HepG2 (cell line): ENCODE measurements around the gene TRIM27. TPM values are rescaled to one million over a fixed set of nuclear protein-coding genes. Genes with fewer than 3 reads are reported as not detected.

ENCODE experiments used
- MXI1 ChIP-seq: IDR thresholded peaks from 3 replicates; pipeline ENCODE4 v1.6.1; 2012; ENCODE audit warnings: low read depth, low read length, inconsistent platforms, borderline replicate concordance
- RARA ChIP-seq: IDR thresholded peaks from 2 replicates; pipeline ENCODE4 v1.6.1; 2016; ENCODE audit warnings: missing genetic modification reagents, missing compliant biosample characterization
- SUZ12 ChIP-seq: fragments of 150-350 bp; IDR thresholded peaks from 2 replicates; pipeline ENCODE4 v1.6.1; 2014; ENCODE audit warnings: low read depth, low read length
- TAF1 ChIP-seq: sonication (generic); formaldehyde crosslinking; IDR thresholded peaks from 2 replicates; pipeline ENCODE4 v1.4.0; 2020; ENCODE audit warnings: missing genetic modification reagents
- U2AF2 ChIP-seq: fragments of 200-400 bp; formaldehyde crosslinking; IDR thresholded peaks from 2 replicates; pipeline ENCODE4 v1.6.1; 2017; ENCODE audit warnings: low read depth, mild to moderate bottlenecking, low read length
- ZNF878 ChIP-seq: sonication (generic); formaldehyde crosslinking; IDR thresholded peaks from 2 replicates; pipeline ENCODE4 v1.8.1; 2023; ENCODE audit warnings: mild to moderate bottlenecking, missing genetic modification reagents, moderate library complexity
- ZNF879 ChIP-seq: sonication (generic); formaldehyde crosslinking; IDR thresholded peaks from 2 replicates; pipeline ENCODE4 v1.8.1; 2023; ENCODE audit warnings: missing genetic modification reagents
- polyA plus RNA-seq, 8 experiments: library from polyadenylated mRNA; depleted of rRNA in 3 of 8; stranded (reverse) in 7 of 8; unstranded in 1 of 8; fragments of >200 nt; fragmentation: Illumina TruSeq in 4 of 8; extraction: Trizol in 4 of 8; gene quantifications; 2 replicates each; pipeline versions ENCODE4 v1.2.1 to v1.2.3, GENCODE V29; 2011 to 2016; ENCODE audit warnings: low read depth in 4 of 8, missing spikeins in 1 of 8, mixed read lengths in 1 of 8; ENCODE audit not compliant: insufficient read depth in 1 of 8
- total RNA-seq, 5 experiments: library from RNA; depleted of rRNA; stranded (reverse); fragments of >200 nt; fragmentation: Illumina TruSeq; extraction: Trizol; gene quantifications; 2 replicates each; pipeline ENCODE4 v1.2.3, GENCODE V29; 2016; ENCODE audit warnings: low read depth in 1 of 5
- TF ChIP-seq, protein P1 (sequence below): sonication (generic); formaldehyde crosslinking; IDR thresholded peaks from 2 replicates; pipeline ENCODE4 v1.9.0; 2021; ENCODE audit warnings: mild to moderate bottlenecking, missing genetic modification reagents
- TF ChIP-seq, protein P2 (sequence below): sonication (generic); formaldehyde crosslinking; IDR thresholded peaks from 2 replicates; pipeline ENCODE4 v1.5.0; 2020; ENCODE audit warnings: mild to moderate bottlenecking, low read depth, missing genetic modification reagents, borderline replicate concordance
- TF ChIP-seq, protein P3 (sequence below): sonication (generic); formaldehyde crosslinking; IDR thresholded peaks from 2 replicates; pipeline ENCODE4 v1.8.0; 2022; ENCODE audit warnings: missing genetic modification reagents, mild to moderate bottlenecking, moderate library complexity, borderline replicate concordance
- TF ChIP-seq, protein P4 (sequence below): sonication (generic); formaldehyde crosslinking; conservative IDR thresholded peaks from 2 replicates; pipeline ENCODE4 v1.8.0; 2022; ENCODE audit warnings: low read depth, missing genetic modification reagents
- TF ChIP-seq, protein P5 (sequence below): sonication (generic); formaldehyde crosslinking; IDR thresholded peaks from 2 replicates; pipeline ENCODE4 v1.4.0; 2020; ENCODE audit warnings: missing genetic modification reagents
- TF ChIP-seq, protein P6 (sequence below): sonication (generic); formaldehyde crosslinking; IDR thresholded peaks from 2 replicates; pipeline ENCODE4 v1.5.0; 2020; ENCODE audit warnings: missing genetic modification reagents

Gene TRIM27
- total and polyA plus RNA-seq, 2 of the 13 experiments (the other 11 are each of a cell fraction or from before 2014, with no cell fraction given): 88.6 to 112 TPM

DNA sequence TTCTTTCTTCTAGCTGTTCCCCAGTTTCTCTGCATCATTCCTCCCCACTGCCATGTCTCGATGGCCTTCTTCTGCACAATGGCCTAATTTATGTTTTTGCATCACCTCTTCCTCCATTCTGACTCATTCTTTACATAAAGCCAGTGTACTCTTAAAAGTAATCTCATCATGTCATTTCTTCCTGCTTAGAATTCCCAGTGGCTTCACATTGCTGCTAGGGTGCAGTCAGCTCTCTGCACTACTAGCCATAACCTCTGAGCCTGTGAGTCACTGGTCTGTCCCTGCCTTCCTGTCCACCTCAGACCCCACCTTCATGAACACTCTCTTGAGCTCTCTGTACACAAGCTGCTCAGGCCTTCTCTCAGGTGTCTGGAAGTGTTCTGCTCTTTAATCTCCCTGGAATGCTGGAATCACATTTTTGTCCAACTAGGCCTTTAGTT, 24.1 kb upstream of the TRIM27 start (continued):
- TF ChIP-seq, protein P1, sequence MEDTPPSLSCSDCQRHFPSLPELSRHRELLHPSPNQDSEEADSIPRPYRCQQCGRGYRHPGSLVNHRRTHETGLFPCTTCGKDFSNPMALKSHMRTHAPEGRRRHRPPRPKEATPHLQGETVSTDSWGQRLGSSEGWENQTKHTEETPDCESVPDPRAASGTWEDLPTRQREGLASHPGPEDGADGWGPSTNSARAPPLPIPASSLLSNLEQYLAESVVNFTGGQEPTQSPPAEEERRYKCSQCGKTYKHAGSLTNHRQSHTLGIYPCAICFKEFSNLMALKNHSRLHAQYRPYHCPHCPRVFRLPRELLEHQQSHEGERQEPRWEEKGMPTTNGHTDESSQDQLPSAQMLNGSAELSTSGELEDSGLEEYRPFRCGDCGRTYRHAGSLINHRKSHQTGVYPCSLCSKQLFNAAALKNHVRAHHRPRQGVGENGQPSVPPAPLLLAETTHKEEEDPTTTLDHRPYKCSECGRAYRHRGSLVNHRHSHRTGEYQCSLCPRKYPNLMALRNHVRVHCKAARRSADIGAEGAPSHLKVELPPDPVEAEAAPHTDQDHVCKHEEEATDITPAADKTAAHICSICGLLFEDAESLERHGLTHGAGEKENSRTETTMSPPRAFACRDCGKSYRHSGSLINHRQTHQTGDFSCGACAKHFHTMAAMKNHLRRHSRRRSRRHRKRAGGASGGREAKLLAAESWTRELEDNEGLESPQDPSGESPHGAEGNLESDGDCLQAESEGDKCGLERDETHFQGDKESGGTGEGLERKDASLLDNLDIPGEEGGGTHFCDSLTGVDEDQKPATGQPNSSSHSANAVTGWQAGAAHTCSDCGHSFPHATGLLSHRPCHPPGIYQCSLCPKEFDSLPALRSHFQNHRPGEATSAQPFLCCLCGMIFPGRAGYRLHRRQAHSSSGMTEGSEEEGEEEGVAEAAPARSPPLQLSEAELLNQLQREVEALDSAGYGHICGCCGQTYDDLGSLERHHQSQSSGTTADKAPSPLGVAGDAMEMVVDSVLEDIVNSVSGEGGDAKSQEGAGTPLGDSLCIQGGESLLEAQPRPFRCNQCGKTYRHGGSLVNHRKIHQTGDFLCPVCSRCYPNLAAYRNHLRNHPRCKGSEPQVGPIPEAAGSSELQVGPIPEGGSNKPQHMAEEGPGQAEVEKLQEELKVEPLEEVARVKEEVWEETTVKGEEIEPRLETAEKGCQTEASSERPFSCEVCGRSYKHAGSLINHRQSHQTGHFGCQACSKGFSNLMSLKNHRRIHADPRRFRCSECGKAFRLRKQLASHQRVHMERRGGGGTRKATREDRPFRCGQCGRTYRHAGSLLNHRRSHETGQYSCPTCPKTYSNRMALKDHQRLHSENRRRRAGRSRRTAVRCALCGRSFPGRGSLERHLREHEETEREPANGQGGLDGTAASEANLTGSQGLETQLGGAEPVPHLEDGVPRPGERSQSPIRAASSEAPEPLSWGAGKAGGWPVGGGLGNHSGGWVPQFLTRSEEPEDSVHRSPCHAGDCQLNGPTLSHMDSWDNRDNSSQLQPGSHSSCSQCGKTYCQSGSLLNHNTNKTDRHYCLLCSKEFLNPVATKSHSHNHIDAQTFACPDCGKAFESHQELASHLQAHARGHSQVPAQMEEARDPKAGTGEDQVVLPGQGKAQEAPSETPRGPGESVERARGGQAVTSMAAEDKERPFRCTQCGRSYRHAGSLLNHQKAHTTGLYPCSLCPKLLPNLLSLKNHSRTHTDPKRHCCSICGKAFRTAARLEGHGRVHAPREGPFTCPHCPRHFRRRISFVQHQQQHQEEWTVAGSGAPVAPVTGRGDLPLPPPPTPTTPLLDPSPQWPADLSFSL: no peak
- TF ChIP-seq ZNF878 (CRISPR knock-in tag) (no peak), TAF1 (CRISPR knock-in tag) (no peak; the same call in 1 of the 2 replicates), ZNF879 (no peak), U2AF2 (no peak), MXI1 (no peak), RARA (CRISPR knock-in tag) (peak; percentile 38; the same call in 1 of the 2 replicates), SUZ12 (no peak)
- TF ChIP-seq, protein P2, sequence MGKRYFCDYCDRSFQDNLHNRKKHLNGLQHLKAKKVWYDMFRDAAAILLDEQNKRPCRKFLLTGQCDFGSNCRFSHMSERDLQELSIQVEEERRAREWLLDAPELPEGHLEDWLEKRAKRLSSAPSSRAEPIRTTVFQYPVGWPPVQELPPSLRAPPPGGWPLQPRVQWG (CRISPR knock-in tag): no peak
- TF ChIP-seq, protein P3, sequence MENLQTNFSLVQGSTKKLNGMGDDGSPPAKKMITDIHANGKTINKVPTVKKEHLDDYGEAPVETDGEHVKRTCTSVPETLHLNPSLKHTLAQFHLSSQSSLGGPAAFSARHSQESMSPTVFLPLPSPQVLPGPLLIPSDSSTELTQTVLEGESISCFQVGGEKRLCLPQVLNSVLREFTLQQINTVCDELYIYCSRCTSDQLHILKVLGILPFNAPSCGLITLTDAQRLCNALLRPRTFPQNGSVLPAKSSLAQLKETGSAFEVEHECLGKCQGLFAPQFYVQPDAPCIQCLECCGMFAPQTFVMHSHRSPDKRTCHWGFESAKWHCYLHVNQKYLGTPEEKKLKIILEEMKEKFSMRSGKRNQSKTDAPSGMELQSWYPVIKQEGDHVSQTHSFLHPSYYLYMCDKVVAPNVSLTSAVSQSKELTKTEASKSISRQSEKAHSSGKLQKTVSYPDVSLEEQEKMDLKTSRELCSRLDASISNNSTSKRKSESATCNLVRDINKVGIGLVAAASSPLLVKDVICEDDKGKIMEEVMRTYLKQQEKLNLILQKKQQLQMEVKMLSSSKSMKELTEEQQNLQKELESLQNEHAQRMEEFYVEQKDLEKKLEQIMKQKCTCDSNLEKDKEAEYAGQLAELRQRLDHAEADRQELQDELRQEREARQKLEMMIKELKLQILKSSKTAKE (CRISPR knock-in tag): peak; percentile 30; the same call in 1 of the 2 replicates
- TF ChIP-seq, protein P4, sequence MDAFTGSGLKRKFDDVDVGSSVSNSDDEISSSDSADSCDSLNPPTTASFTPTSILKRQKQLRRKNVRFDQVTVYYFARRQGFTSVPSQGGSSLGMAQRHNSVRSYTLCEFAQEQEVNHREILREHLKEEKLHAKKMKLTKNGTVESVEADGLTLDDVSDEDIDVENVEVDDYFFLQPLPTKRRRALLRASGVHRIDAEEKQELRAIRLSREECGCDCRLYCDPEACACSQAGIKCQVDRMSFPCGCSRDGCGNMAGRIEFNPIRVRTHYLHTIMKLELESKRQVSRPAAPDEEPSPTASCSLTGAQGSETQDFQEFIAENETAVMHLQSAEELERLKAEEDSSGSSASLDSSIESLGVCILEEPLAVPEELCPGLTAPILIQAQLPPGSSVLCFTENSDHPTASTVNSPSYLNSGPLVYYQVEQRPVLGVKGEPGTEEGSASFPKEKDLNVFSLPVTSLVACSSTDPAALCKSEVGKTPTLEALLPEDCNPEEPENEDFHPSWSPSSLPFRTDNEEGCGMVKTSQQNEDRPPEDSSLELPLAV: no peak
- TF ChIP-seq, protein P5, sequence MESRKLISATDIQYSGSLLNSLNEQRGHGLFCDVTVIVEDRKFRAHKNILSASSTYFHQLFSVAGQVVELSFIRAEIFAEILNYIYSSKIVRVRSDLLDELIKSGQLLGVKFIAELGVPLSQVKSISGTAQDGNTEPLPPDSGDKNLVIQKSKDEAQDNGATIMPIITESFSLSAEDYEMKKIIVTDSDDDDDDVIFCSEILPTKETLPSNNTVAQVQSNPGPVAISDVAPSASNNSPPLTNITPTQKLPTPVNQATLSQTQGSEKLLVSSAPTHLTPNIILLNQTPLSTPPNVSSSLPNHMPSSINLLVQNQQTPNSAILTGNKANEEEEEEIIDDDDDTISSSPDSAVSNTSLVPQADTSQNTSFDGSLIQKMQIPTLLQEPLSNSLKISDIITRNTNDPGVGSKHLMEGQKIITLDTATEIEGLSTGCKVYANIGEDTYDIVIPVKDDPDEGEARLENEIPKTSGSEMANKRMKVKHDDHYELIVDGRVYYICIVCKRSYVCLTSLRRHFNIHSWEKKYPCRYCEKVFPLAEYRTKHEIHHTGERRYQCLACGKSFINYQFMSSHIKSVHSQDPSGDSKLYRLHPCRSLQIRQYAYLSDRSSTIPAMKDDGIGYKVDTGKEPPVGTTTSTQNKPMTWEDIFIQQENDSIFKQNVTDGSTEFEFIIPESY (CRISPR knock-in tag): 0 out of 2 replicates have a peak, but pooled peaks have one; percentile 25
- TF ChIP-seq, protein P6, sequence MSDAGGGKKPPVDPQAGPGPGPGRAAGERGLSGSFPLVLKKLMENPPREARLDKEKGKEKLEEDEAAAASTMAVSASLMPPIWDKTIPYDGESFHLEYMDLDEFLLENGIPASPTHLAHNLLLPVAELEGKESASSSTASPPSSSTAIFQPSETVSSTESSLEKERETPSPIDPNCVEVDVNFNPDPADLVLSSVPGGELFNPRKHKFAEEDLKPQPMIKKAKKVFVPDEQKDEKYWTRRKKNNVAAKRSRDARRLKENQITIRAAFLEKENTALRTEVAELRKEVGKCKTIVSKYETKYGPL: no peak
